Brain microvascular endothelial cell (primary cell): ENCODE measurements around the gene ABCA2.
A peak's percentile ranks its signal among the peaks of the same experiment; 100 is the strongest.

ENCODE experiments used
- DNase-seq: peaks from one replicate; pipeline ENCODE4 v3.0.0-alpha.2; 2020
- H3K27ac ChIP-seq: fragments of 250-450 bp; sonication (Bioruptor Pico); 2 replicates; pipeline ENCODE4 v1.5.1; 2020; ENCODE audit warnings: mild to moderate bottlenecking, moderate library complexity
- H3K27me3 ChIP-seq: fragments of 250-450 bp; sonication (Bioruptor Pico); replicated peaks from 2 replicates; pipeline ENCODE4 v1.5.1; 2020; ENCODE audit warnings: mild to moderate bottlenecking
- H3K36me3 ChIP-seq: fragments of 250-450 bp; sonication (Bioruptor Pico); replicated peaks from 2 replicates; pipeline ENCODE4 v1.5.1; 2020; ENCODE audit warnings: mild to moderate bottlenecking
- H3K4me3 ChIP-seq: 2 replicates; pipeline ENCODE4 v1.5.1; 2011; ENCODE audit warnings: low read depth, mild to moderate bottlenecking, control low read depth, low read length, moderate library complexity
- in situ Hi-C: cut with HindIII; loops from 2 replicates; pipeline ENCODE4 v1.10.0; 2017; ENCODE audit warnings: low sequenced_read_pairs, low pct_ligation_motif_present
- TF ChIP-seq, protein P1 (sequence below): IDR thresholded peaks from 2 replicates; pipeline ENCODE4 v1.5.1; 2011; ENCODE audit warnings: low read depth, mild to moderate bottlenecking, moderate library complexity, low read length, control low read depth, inconsistent platforms; ENCODE audit errors: missing control alignments

The ABCA2 gene

DNA sequence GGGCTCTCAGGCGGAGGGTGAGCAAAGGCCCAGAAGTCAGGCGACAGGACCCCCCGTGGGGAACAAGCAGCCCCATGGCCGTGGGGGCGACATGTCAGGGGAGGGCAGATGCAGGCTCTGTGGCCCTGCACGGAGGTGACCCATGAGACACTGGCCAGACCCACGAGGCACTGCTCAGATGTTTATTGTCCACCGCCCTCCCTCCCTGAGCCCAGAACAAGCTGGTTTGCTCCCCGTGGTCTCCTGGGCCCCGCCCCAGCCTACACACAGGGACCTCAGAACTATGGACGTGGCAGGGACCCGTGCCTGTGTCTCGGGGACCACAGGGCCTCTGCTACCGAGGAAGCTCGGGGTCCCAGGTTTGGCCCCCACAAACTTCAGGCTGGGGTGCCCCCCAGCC lies 2.0 kb upstream of the ABCA2 start:
- H3K27me3 ChIP-seq: no peaks in the 10 kb centered on the region
- no peak overlapping the region for H3K27ac ChIP-seq
- no peaks in the 10 kb centered on the region for H3K36me3 ChIP-seq
- TF ChIP-seq, protein P1, sequence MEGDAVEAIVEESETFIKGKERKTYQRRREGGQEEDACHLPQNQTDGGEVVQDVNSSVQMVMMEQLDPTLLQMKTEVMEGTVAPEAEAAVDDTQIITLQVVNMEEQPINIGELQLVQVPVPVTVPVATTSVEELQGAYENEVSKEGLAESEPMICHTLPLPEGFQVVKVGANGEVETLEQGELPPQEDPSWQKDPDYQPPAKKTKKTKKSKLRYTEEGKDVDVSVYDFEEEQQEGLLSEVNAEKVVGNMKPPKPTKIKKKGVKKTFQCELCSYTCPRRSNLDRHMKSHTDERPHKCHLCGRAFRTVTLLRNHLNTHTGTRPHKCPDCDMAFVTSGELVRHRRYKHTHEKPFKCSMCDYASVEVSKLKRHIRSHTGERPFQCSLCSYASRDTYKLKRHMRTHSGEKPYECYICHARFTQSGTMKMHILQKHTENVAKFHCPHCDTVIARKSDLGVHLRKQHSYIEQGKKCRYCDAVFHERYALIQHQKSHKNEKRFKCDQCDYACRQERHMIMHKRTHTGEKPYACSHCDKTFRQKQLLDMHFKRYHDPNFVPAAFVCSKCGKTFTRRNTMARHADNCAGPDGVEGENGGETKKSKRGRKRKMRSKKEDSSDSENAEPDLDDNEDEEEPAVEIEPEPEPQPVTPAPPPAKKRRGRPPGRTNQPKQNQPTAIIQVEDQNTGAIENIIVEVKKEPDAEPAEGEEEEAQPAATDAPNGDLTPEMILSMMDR: no peak
- DNase-seq: no peak
- in situ Hi-C loops: loop anchor here (25.0 kb wide), 2 partner anchors 93 to 218 kb away; partner anchors contain the start of genes C8G, FBXW5 and RABL6
- no peak overlapping the region for H3K4me3 ChIP-seq

DNA sequence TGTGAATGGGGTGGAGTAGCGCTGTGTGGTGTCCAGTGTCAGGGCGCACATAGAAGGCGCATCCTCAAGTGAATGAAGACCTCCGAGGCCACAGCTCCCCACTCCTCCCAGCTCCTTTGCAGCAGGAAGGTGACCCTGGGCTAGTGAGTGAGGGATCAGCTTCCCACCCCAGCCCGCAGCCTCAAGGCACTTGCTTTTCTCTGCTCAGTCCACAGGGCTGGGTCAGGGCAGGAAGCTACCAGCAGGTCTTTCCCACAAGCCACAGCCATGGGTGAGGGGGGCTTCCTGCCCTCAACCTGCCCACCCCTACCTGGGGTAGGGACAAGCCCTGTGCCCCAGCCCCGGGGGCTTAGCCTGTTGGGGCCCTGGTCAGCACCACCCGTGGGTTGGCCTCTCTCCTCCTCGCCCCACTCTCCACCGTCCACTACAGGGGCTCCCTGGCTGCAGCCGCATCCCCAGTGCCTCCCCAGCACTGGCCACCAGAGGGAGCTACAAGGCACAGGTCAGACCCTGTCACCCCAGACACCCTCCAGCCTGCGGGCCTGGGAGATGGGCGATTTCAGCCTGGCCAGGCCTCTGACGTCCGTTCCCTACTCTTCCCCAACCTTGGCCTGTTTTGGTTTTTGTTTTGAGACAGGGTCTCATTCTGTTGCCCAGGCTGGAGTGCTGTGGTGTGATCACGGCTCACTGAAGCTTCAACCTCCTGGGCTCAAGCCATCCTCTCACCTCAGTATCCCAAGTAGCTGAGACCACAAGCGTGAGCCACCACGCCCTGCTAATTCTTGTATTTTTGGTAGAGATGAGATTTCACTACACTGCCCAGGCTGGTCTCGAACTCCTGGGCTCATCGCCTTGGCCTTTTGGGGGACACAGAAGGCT lies 1.3 kb upstream of the ABCA2 start:
- Histone ChIP-seq H3K4me3 (no peak overlapping the region), H3K36me3 (no peaks in the 10 kb centered on the region), H3K27me3 (no peaks in the 10 kb centered on the region), H3K27ac (no peak overlapping the region)
- TF ChIP-seq, protein P1: peak; percentile 95
- DNase-seq: peak; percentile 49
- in situ Hi-C loops: loop anchor here (25.0 kb wide), 2 partner anchors 92 to 217 kb away; partner anchors contain the start of genes C8G, FBXW5 and RABL6

DNA sequence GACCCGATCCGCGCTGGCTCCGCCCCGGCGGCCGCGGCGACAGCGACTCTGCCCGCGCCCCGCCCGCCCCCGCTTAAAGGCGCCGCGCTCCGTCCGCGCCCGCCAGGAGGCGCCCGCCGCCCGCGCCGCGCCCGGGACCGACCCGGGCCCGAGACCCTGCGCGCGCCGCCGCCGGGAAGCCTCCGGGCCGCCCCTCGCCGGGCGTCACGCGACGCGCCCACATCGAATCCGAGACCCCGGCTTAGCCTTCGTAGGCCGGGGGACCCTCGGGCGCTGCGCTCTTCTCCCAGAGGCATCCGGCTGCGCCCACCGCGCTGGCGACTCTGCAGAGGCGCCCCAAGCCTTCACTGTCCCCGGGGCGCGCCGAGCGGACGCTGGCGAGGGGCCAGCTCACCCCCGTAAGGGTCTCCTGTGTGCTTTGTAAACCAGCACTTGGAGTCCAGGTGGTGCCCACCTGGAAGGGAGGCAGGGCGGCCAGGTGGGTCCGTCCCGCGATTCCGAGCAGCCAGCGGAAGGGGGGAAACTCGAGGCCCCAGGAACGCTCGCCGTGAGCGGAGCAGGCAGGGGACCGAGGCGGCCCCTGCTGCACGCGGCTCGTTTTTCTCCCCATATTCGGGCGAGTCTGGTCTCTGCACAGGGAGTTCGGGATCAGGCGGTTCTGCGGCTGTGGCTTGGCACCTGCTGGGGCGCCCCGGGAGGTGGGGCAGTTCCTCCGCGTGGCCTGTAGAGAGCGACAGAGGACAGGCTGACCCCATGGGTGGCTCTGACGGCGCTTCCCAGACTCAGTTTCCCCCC lies 423 bp upstream of the ABCA2 start:
- DNase-seq: no peak
- no peak overlapping the region for H3K27ac ChIP-seq
- H3K36me3 ChIP-seq: no peaks in the 10 kb centered on the region

DNA sequence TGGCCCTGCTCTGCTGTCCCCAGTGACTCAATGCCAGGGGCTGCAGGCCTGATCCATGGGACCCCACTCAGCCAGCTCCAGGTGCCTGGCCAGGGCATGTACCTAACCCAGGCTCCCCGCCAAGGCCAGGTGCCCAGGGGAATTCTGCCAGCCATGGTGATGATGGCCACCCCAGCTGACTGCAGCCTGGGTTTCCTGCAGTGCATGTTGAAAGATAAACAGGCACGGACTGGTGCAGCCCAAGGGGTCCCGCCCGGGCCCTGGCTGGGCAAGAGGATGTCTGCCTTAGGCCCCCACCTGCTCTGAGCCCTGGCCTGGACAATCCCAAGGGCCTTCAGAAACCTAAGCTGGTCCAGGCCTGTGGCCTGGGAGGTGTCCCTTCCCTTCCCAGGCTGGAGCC lies 1.2 kb downstream of the ABCA2 start:
- no peak overlapping the region for H3K27ac ChIP-seq
- no peak for DNase-seq
- H3K27me3 ChIP-seq: no peaks in the 10 kb centered on the region
- H3K36me3 ChIP-seq: no peaks in the 10 kb centered on the region
- in situ Hi-C loops: loop anchor here (25.0 kb wide), 2 partner anchors 90 to 215 kb away; partner anchors contain the start of genes C8G, FBXW5 and RABL6
- TF ChIP-seq, protein P1: no peak
- no peak overlapping the region for H3K4me3 ChIP-seq

More for the DNA sequence above, 423 bp upstream of the ABCA2 start:
- in situ Hi-C loops: loop anchor here (25.0 kb wide), 2 partner anchors 91 to 216 kb away; partner anchors contain the start of genes C8G, FBXW5 and RABL6
- Histone ChIP-seq H3K4me3 (peak overlapping the region; percentile 48), H3K27me3 (no peaks in the 10 kb centered on the region)
- TF ChIP-seq, protein P1: peak; percentile 59

DNA sequence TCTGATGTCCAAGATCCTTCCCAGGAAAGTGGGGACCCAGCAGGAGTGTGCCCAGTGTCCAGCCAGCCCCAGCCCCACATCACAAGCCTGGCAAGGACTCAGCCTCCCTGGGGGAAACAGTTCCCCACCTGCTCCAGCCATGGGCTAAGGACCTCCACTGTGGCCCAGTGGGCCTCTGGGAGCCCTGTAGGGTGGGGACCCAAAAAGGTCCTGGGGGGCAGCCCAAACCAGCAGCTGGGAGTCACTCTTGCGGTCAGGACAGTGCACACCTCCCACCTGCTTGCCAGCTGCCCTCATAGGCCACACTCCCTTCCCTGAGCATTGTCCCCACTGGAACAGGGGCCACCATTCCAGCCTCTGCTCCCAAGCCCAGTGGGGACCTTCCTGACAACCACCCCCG lies 1.7 kb downstream of the ABCA2 start:
- H3K27ac ChIP-seq: no peak overlapping the region
- no peaks in the 10 kb centered on the region for H3K27me3 ChIP-seq
- TF ChIP-seq, protein P1: no peak
- no peaks in the 10 kb centered on the region for H3K36me3 ChIP-seq
- in situ Hi-C loops: loop anchor here (25.0 kb wide), 2 partner anchors 89 to 214 kb away; partner anchors contain the start of genes C8G, FBXW5 and RABL6
- no peak overlapping the region for H3K4me3 ChIP-seq
- DNase-seq: no peak
